ENCODE measurements around the gene MAP3K15. TPM values are rescaled to one million over a fixed set of nuclear protein-coding genes. Genes with fewer than 3 reads are reported as not detected.
A peak's percentile ranks its signal among the peaks of the same experiment; 100 is the strongest.

The MAP3K15 gene
- polyA plus RNA-seq, 1 donor (not counting 4 experiments of a cell fraction or from before 2014, with no cell fraction given): 0.03 TPM

- Histone ChIP-seq H3K4me2 (ENCODE audit: control insufficient read depth, extremely low read depth, insufficient read depth, low read depth, low read length) (no peak overlapping the region), H3K79me2 (ENCODE audit: control insufficient read depth, insufficient read depth, low read length) (no peaks in the 10 kb centered on the region), H3K27me3 (ENCODE audit: control insufficient read depth, extremely low read depth, insufficient read depth, low read length) (no peaks in the 10 kb centered on the region), H3K9me1 (ENCODE audit: control insufficient read depth, extremely low read depth, insufficient read depth, low read length) (no peaks in the 10 kb centered on the region), H3K36me3 (ENCODE audit: control insufficient read depth in 2 of 2, extremely low read depth in 1 of 2, insufficient read depth in 2 of 2, low read length in 2 of 2) (no peaks in the 10 kb centered on the region), H3K9me3 (ENCODE audit: control insufficient read depth, low read depth, low read length) (no peaks in the 10 kb centered on the region), H3K4me1 (ENCODE audit: control insufficient read depth, extremely low read depth, insufficient read depth, low read length) (no peaks in the 10 kb centered on the region), H3K4me3 (ENCODE audit: control insufficient read depth in 2 of 3, extremely low read depth in 1 of 3, insufficient read depth in 2 of 3, low read depth in 1 of 3, low read length in 3 of 3) (no peak overlapping the region), H3K27ac (ENCODE audit: control insufficient read depth, insufficient read depth, low read length) (no peak overlapping the region), H3K9ac (ENCODE audit: control insufficient read depth, extremely low read depth, insufficient read depth, low read length) (no peak overlapping the region), H4K20me1 (ENCODE audit: control insufficient read depth, extremely low read depth, insufficient read depth, low read length) (no peaks in the 10 kb centered on the region), H2AFZ (ENCODE audit: control insufficient read depth, low read length) (no peak overlapping the region)
- TF ChIP-seq CTCF (optimal IDR thresholded peaks at IDR 0.05 in 1 of 3, IDR thresholded peaks at IDR 0.05 in 1 of 3, conservative IDR thresholded peaks at IDR 0.05 in 1 of 3; ENCODE audit: extremely low read depth in 1 of 3, insufficient read depth in 2 of 3, low read length in 3 of 3) (peak; percentile 71 to 77 (median 74)), EZH2 (IDR thresholded peaks at IDR 0.05; ENCODE audit: low read length) (no peak)
- dilution Hi-C loops (cut with MboI; ENCODE audit: extremely low pct_ligation_motif_present, low sequenced_read_pairs): no loop called here
- no peak for DNase-seq (ENCODE audit: low read depth, low spot score)
- FAIRE-seq: no peak
These were observed 29.5 kb upstream of the MAP3K15 start for GRCh38 chrX:19544693-19545305.

GRCh38 chrX:19543951-19544381 lies 28.7 kb upstream of the MAP3K15 start:
- no peak overlapping the region for H2AFZ ChIP-seq (ENCODE audit: control insufficient read depth, low read length)
- H3K9ac ChIP-seq (ENCODE audit: control insufficient read depth, extremely low read depth, insufficient read depth, low read length): no peak overlapping the region
- no peak overlapping the region for H3K27ac ChIP-seq (ENCODE audit: control insufficient read depth, insufficient read depth, low read length)
- no peak overlapping the region for H3K4me2 ChIP-seq (ENCODE audit: control insufficient read depth, extremely low read depth, insufficient read depth, low read depth, low read length)
- no peak overlapping the region for H3K4me3 ChIP-seq (ENCODE audit: control insufficient read depth in 2 of 3, extremely low read depth in 1 of 3, insufficient read depth in 2 of 3, low read depth in 1 of 3, low read length in 3 of 3)
- DNase-seq (ENCODE audit: low read depth, low spot score): no peak
- H3K4me1 ChIP-seq (ENCODE audit: control insufficient read depth, extremely low read depth, insufficient read depth, low read length): no peaks in the 10 kb centered on the region
- no peaks in the 10 kb centered on the region for H3K27me3 ChIP-seq (ENCODE audit: control insufficient read depth, extremely low read depth, insufficient read depth, low read length)
- no peaks in the 10 kb centered on the region for H3K36me3 ChIP-seq (ENCODE audit: control insufficient read depth in 2 of 2, extremely low read depth in 1 of 2, insufficient read depth in 2 of 2, low read length in 2 of 2)
- no peaks in the 10 kb centered on the region for H3K9me1 ChIP-seq (ENCODE audit: control insufficient read depth, extremely low read depth, insufficient read depth, low read length)
- H3K9me3 ChIP-seq (ENCODE audit: control insufficient read depth, low read depth, low read length): no peaks in the 10 kb centered on the region
- TF ChIP-seq CTCF (optimal IDR thresholded peaks at IDR 0.05 in 1 of 3, IDR thresholded peaks at IDR 0.05 in 1 of 3, conservative IDR thresholded peaks at IDR 0.05 in 1 of 3; ENCODE audit: extremely low read depth in 1 of 3, insufficient read depth in 2 of 3, low read length in 3 of 3): no peak
- no peak for TF ChIP-seq EZH2 (IDR thresholded peaks at IDR 0.05; ENCODE audit: low read length)
- H4K20me1 ChIP-seq (ENCODE audit: control insufficient read depth, extremely low read depth, insufficient read depth, low read length): no peaks in the 10 kb centered on the region
- dilution Hi-C loops (cut with MboI; ENCODE audit: extremely low pct_ligation_motif_present, low sequenced_read_pairs): no loop called here
- FAIRE-seq: no peak
- H3K79me2 ChIP-seq (ENCODE audit: control insufficient read depth, insufficient read depth, low read length): no peaks in the 10 kb centered on the region

Measured in keratinocyte (primary cell).